ENCODE measurements around the gene SEMA4C. TPM values are rescaled to one million over a fixed set of nuclear protein-coding genes. Genes with fewer than 3 reads are reported as not detected.

SEMA4C gene
- total and polyA plus RNA-seq, 3 donors from 2014 or later, result 10.5 to 17.6 (median 11.4) TPM

DNA sequence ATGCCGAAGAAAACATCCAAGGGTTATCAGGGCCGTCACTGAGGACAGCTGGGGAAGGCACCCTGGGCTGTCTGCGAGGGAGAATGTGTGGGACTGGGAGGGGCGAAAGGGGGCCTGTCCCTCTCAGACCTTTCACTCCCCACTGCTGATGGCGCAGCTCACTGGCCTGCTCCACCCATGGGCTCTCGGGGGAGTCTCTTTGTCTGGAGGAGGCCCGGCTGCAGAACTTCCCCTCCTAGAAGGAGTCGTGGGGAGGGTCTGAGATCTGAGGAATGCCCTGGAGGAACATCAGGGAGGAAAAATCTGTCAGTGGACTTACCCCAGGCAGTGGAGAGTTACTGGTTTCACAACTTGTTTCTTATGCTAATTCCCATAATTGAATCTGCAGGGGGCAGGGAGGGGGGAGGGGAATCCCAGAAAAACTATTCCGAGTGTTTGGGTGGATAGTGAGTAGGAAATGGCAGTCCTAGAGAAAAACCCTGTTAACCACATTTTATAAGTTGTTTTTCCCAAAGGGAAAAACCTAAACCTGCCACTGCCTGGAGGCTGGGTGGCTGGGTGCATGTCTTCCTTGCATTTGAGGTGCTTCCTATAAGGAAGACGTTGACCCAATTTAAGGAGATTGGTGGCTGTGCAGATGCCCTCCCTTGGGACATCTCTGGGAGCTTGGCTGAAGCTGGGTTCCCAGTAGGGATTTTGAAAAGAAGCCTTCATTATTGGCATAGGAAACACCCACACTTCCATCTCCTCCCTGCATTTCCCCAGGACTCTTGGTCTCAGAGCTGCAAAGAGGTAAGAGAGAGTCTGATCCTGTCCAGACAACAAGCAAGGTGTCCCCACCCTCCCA lies 11.7 kb upstream of the SEMA4C start:
- Histone ChIP-seq H3K27me3 (no peaks in the 10 kb centered on the region), H3K9me3 (no peaks in the 10 kb centered on the region), H3K4me1 (peaks cover 5% of the 10 kb centered on the region), H3K36me3 (ENCODE audit: low read depth, missing control alignments) (no peaks in the 10 kb centered on the region), H3K27ac (no peak overlapping the region), H3K4me3 (no peak overlapping the region)
- no peak for DNase-seq
- 72 to 75% methylated on average over 9 to 10 of the region's 10 CpGs for WGBS, 2 donors
- TF ChIP-seq POLR2A (IDR thresholded peaks at IDR 0.05), result no peak
- TF ChIP-seq, protein P1, sequence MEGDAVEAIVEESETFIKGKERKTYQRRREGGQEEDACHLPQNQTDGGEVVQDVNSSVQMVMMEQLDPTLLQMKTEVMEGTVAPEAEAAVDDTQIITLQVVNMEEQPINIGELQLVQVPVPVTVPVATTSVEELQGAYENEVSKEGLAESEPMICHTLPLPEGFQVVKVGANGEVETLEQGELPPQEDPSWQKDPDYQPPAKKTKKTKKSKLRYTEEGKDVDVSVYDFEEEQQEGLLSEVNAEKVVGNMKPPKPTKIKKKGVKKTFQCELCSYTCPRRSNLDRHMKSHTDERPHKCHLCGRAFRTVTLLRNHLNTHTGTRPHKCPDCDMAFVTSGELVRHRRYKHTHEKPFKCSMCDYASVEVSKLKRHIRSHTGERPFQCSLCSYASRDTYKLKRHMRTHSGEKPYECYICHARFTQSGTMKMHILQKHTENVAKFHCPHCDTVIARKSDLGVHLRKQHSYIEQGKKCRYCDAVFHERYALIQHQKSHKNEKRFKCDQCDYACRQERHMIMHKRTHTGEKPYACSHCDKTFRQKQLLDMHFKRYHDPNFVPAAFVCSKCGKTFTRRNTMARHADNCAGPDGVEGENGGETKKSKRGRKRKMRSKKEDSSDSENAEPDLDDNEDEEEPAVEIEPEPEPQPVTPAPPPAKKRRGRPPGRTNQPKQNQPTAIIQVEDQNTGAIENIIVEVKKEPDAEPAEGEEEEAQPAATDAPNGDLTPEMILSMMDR (IDR thresholded peaks at IDR 0.05), result no peak
- intact Hi-C loops (cut with DNase I; ENCODE audit: low total_unique reads), result no loop called here

DNA sequence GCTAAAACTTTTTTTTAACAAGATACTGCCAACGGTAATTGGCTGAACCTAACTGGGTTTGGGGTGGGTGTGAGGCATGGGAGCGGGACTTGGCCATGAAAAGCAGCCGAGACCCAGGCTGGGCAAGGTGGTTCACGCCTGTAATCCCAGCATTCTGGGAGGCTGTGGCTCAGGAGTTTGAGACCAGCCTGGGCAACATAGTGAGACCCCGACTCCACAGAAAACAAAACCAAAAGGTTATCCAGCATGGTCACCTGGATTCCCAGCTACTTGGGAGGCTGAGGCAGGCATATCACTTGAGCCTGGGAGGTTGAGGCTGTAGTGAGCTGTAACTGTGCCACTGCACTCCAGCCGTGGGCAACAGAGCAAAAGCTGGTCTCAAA lies 11.0 kb upstream of the SEMA4C start:
- TF ChIP-seq, protein P1 (IDR thresholded peaks at IDR 0.05), result no peak
- no peak for TF ChIP-seq POLR2A (IDR thresholded peaks at IDR 0.05)
- H3K9me3 ChIP-seq, result no peaks in the 10 kb centered on the region
- H3K4me3 ChIP-seq, result no peak overlapping the region
- DNase-seq, result no peak
- H3K27ac ChIP-seq, result no peak overlapping the region
- intact Hi-C loops (cut with DNase I; ENCODE audit: low total_unique reads), result no loop called here
- no peaks in the 10 kb centered on the region for H3K27me3 ChIP-seq
- peaks cover 5% of the 10 kb centered on the region for H3K4me1 ChIP-seq
- no peaks in the 10 kb centered on the region for H3K36me3 ChIP-seq (ENCODE audit: low read depth, missing control alignments)
- 89 to 96% methylated on average over 6 of the region's 6 CpGs for WGBS, 2 donors

DNA sequence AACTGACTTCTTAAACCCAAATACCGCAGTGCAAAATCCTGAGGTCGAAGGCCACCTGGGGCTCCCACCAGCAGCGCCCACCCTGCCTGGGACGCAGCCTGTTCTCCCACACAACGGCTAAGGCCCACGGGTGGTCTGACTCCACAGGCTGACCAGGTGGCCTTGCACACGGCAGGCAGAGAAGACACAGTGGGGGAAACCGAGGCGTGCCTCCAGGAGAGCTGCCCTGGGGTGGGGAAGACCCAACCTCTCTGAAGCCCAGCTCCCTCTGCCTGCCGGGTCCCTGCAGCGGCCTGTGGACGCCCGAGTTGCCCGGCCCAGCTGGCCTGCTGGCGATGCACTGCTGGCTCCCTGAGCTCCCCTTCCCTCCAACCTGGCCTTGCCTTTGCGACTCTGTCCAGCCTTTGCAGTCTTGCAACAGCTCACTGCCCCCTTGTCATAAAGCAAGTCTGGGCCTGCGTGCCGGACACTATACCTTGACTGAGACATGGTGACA lies 9.7 kb upstream of the SEMA4C start:
- H3K4me3 ChIP-seq, result no peak overlapping the region
- DNase-seq, result no peak
- no peak overlapping the region for H3K27ac ChIP-seq
- intact Hi-C loops (cut with DNase I; ENCODE audit: low total_unique reads), result no loop called here
- H3K4me1 ChIP-seq, result peaks cover 5% of the 10 kb centered on the region
- 95 to 96% methylated on average over 7 to 18 of the region's 18 CpGs for WGBS, 2 donors
- no peaks in the 10 kb centered on the region for H3K9me3 ChIP-seq
- TF ChIP-seq POLR2A (IDR thresholded peaks at IDR 0.05), result no peak
- TF ChIP-seq, protein P1 (IDR thresholded peaks at IDR 0.05), result no peak
- H3K27me3 ChIP-seq, result no peaks in the 10 kb centered on the region
- no peaks in the 10 kb centered on the region for H3K36me3 ChIP-seq (ENCODE audit: low read depth, missing control alignments)

DNA sequence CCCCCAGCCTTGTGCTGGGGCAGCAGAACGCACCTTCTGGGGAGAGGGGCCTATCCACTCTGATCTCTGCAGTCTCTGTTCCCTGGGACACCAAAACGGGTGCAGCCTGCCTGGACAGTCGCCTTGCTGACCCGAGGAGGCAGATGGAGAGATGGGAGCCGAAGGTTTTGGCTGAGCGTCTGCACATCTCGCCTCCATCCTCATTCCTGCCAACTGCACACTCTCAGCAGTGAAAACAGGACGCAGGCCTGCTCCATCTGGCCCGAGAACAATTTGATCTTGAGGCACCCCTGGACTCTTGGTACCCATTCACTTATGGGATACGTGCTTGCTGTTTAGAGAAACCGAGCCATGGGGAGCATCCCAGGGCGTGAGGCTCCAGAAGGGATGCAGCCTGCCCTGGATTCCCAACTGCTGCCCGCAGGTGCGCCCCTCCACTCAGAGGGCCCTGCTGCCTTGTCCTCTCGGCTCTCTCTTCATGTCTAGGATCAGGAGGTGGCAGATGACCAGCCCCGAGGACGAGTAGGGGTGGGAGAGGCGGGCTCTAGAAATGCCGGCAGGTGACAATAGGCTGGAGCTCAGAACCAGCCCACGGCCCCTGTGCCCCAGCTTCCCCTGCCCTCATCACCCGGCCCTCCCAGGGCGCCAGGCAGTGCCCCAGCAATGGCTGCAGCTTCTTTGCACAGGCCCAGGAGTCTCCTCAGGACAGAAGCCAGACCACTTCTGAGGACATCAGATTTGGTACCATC lies 9.1 kb upstream of the SEMA4C start:
- Histone ChIP-seq H3K9me3 (no peaks in the 10 kb centered on the region), H3K27me3 (no peaks in the 10 kb centered on the region), H3K27ac (no peak overlapping the region), H3K4me1 (peaks cover 5% of the 10 kb centered on the region), H3K36me3 (ENCODE audit: low read depth, missing control alignments) (no peaks in the 10 kb centered on the region), H3K4me3 (no peak overlapping the region)
- intact Hi-C loops (cut with DNase I; ENCODE audit: low total_unique reads), result no loop called here
- DNase-seq, result no peak
- 75 to 85% methylated on average over 16 to 21 of the region's 22 CpGs for WGBS, 2 donors
- TF ChIP-seq POLR2A (IDR thresholded peaks at IDR 0.05), result no peak
- TF ChIP-seq, protein P1 (IDR thresholded peaks at IDR 0.05), result no peak

Measured in testis (tissue), 3 donors.